Liver (tissue), 9 donors: Measurements from ENCODE around the gene PKDREJ. TPM values are rescaled to one million over a fixed set of nuclear protein-coding genes. Genes with fewer than 3 reads are reported as not detected.

ENCODE experiments used
- DNase-seq: peaks from one replicate; pipeline ENCODE4 v3.0.0-alpha.2; 2017; ENCODE audit warnings: low spot score
- H3K27ac ChIP-seq, 2 donors: one replicate each; pipeline ENCODE4 v1.7.0; 2013; ENCODE audit warnings: inconsistent platforms in 2 of 2, low read length in 2 of 2, control low read depth in 1 of 2, low read depth in 1 of 2, mild to moderate bottlenecking in 1 of 2
- H3K27me3 ChIP-seq, 4 donors: one replicate each; pipeline versions ENCODE4 v1.6.1 to v1.7.0; 2013; ENCODE audit warnings: low read length in 3 of 4, inconsistent platforms in 1 of 4, mild to moderate bottlenecking in 1 of 4, moderate library complexity in 1 of 4; ENCODE audit not compliant: control insufficient read depth in 4 of 4, insufficient read depth in 4 of 4
- H3K36me3 ChIP-seq, 4 donors: one replicate each; pipeline versions ENCODE4 v1.6.1 to v1.7.0; 2013; ENCODE audit warnings: low read length in 3 of 4, mild to moderate bottlenecking in 3 of 4, low read depth in 1 of 4, moderate library complexity in 1 of 4; ENCODE audit not compliant: control insufficient read depth in 4 of 4, insufficient read depth in 3 of 4
- H3K4me1 ChIP-seq, 4 donors: one replicate each; pipeline versions ENCODE4 v1.6.1 to v1.7.0; 2013; ENCODE audit warnings: low read length in 3 of 4, mild to moderate bottlenecking in 3 of 4, moderate library complexity in 1 of 4; ENCODE audit not compliant: control insufficient read depth in 4 of 4, insufficient read depth in 4 of 4
- H3K4me3 ChIP-seq, 3 donors: one replicate each; pipeline versions ENCODE4 v1.6.1 to v1.7.0; 2013; ENCODE audit warnings: low read length in 3 of 3, control low read depth in 1 of 3, low read depth in 1 of 3, mild to moderate bottlenecking in 1 of 3
- H3K9ac ChIP-seq, 2 donors: one replicate each; pipeline ENCODE4 v1.7.0; 2013; ENCODE audit warnings: low read length in 2 of 2, mild to moderate bottlenecking in 2 of 2, moderate library complexity in 2 of 2, control low read depth in 1 of 2, low read depth in 1 of 2
- H3K9me3 ChIP-seq, 4 donors: one replicate each; pipeline versions ENCODE4 v1.6.1 to v1.7.0; 2013; ENCODE audit warnings: low read length in 3 of 4; ENCODE audit not compliant: control insufficient read depth in 4 of 4
- EGR1 ChIP-seq, 2 donors: IDR thresholded peaks; 2 replicates each; pipeline ENCODE4 v1.6.1; 2016 to 2018; ENCODE audit warnings: antibody characterized with exemption in 2 of 2, low read depth in 2 of 2
- FOXA1 ChIP-seq: IDR thresholded peaks from 2 replicates; pipeline ENCODE4 v1.6.1; 2016; ENCODE audit warnings: antibody characterized with exemption
- FOXA2 ChIP-seq: IDR thresholded peaks from 2 replicates; pipeline ENCODE4 v1.6.1; 2016; ENCODE audit warnings: antibody characterized with exemption
- GABPA ChIP-seq, 2 donors: IDR thresholded peaks in 1 of 2; conservative IDR thresholded peaks in 1 of 2; 2 replicates each; pipeline ENCODE4 v1.6.1; 2016; ENCODE audit warnings: antibody characterized with exemption in 2 of 2, mild to moderate bottlenecking in 1 of 2, moderate library complexity in 1 of 2
- HNF4A ChIP-seq, 2 donors: conservative IDR thresholded peaks; 2 replicates each; pipeline ENCODE4 v1.6.1; 2016; ENCODE audit warnings: antibody characterized with exemption in 2 of 2, mild to moderate bottlenecking in 2 of 2
- HNF4G ChIP-seq: IDR thresholded peaks from 2 replicates; pipeline ENCODE4 v1.6.1; 2016; ENCODE audit warnings: antibody characterized with exemption
- NR2F2 ChIP-seq: IDR thresholded peaks from 2 replicates; pipeline ENCODE4 v1.6.1; 2016; ENCODE audit warnings: antibody characterized with exemption
- RAD21 ChIP-seq, 2 donors: IDR thresholded peaks; 2 replicates each; pipeline ENCODE4 v1.6.1; 2016; ENCODE audit warnings: antibody characterized with exemption in 2 of 2, mild to moderate bottlenecking in 2 of 2
- RXRA ChIP-seq, 2 donors: IDR thresholded peaks; 2 replicates each; pipeline ENCODE4 v1.6.1; 2017 to 2018; ENCODE audit warnings: antibody characterized with exemption in 2 of 2, mild to moderate bottlenecking in 1 of 2
- SP1 ChIP-seq: IDR thresholded peaks from 2 replicates; pipeline ENCODE4 v1.6.1; 2018; ENCODE audit warnings: antibody characterized with exemption, mild to moderate bottlenecking
- TAF1 ChIP-seq: conservative IDR thresholded peaks from 2 replicates; pipeline ENCODE4 v1.6.1; 2016; ENCODE audit warnings: antibody characterized with exemption, mild to moderate bottlenecking
- YY1 ChIP-seq: IDR thresholded peaks from 2 replicates; pipeline ENCODE4 v1.6.1; 2016; ENCODE audit warnings: antibody characterized with exemption, mild to moderate bottlenecking
- WGBS: extraction: QIAGEN DNeasy Blood & Tissue Kit; methylation state at CpG from one replicate; pipeline ENCODE4 v1.1.7; 2013; 5-methylcytosine and 5-hydroxymethylcytosine counted together
- polyA plus RNA-seq, 2 donors: library from polyadenylated mRNA; stranded (reverse) in 1 of 2; unstranded in 1 of 2; fragments of 200-250 nt in 1 of 2; fragments of >200 nt in 1 of 2; fragmentation: Nextera tagmentation in 1 of 2; extraction: Ambion mirVana in 1 of 2; gene quantifications; one replicate each; pipeline versions ENCODE4 v1.2.1 to v1.2.3, GENCODE V29; 2013 to 2015
- total RNA-seq, 2 donors: library from RNA; depleted of rRNA; stranded (reverse); fragments of >200 nt; gene quantifications; one replicate each; pipeline ENCODE4 v1.2.3, GENCODE V29; 2014
- TF ChIP-seq, protein P1 (sequence below): fragments of 150-350 bp; IDR thresholded peaks from 2 replicates; pipeline ENCODE4 v1.5.1; 2017; ENCODE audit warnings: improper control_type of control experiment, low read depth, low read length; ENCODE audit not compliant: missing input control
- TF ChIP-seq, protein P2 (sequence below): IDR thresholded peaks from 2 replicates; pipeline ENCODE4 v1.6.1; 2016; ENCODE audit warnings: antibody characterized with exemption
- TF ChIP-seq, protein P3 (sequence below): IDR thresholded peaks from 2 replicates; pipeline ENCODE4 v1.6.1; 2016; ENCODE audit warnings: antibody characterized with exemption, mild to moderate bottlenecking
- TF ChIP-seq, protein P4 (sequence below): IDR thresholded peaks from 2 replicates; pipeline ENCODE4 v1.6.1; 2016; ENCODE audit warnings: antibody characterized with exemption
- TF ChIP-seq, protein P5 (sequence below): IDR thresholded peaks from 2 replicates; pipeline ENCODE4 v1.6.1; 2016; ENCODE audit warnings: antibody characterized with exemption
- donor health status: healthy.
- donor health status: healthy.
- donor health status: healthy.
- donor health status: healthy.
- donor health status: healthy.

PKDREJ gene
- total and polyA plus RNA-seq, 4 donors = under 0.01 to 0.05 (median 0.02) TPM

DNA sequence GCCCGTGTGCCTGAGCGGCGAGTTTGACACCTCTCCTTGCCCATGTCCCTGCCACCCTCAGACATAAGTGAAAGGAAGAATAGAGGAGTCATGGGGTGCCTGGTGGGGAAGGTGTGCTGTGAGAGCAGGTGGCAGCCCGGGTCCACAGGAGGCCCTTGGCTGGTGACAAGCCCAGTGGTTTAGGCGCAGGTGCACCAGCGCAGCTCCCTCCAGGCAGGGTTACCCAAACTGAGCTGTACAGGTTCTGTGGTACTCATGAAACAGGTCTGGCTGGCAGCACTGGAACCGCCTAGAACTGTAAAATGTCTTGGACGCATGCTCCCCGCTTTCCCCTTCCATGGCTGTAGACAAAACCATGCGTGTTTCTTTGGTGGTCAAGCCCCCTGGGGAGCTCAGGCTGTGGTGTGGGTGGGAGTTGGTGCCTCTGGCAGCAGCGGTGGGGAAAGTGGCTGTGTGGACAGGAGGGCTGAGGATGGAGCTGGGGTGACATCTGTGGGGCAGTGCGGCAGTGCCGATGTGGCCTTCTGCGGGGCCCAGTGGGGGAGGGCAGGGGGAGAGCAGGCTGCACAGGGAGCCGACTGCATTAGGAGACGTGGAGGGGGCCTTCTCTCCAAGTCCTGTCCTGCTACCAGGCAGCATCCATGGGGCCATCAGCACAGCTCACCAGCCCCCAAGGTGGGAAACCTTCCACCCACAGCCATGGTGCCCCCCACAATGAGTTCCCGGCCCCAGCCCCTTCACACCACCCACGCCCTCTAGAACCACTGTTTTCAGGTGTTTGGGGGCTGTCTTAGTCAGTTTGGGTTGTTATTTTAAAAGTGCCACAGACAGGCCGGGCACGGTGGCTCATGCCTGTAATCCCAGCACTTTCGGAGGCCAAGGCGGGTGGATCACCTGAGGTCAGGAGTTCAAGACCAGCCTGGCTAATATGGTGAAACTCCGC, 28.0 kb upstream of the PKDREJ start:
- Histone ChIP-seq H3K27ac (no peak overlapping the region), H3K4me1 (peaks cover under 1 to 16% (median 6%) of the 10 kb centered on the region in 4 donors), H3K27me3 (no peaks in the 10 kb centered on the region), H3K9ac (no peak overlapping the region), H3K4me3 (no peak overlapping the region), H3K36me3 (peaks cover 30 to 70% (median 54%) of the 10 kb centered on the region in 4 donors), H3K9me3 (no peaks in the 10 kb centered on the region)
- 97% methylated on average over 23 of the region's 23 CpGs for WGBS
- DNase-seq = no peak
- TF ChIP-seq EGR1 (IDR thresholded peaks at IDR 0.05; ENCODE audit: low read depth in 2 of 2) = no peak
- TF ChIP-seq, protein P1, sequence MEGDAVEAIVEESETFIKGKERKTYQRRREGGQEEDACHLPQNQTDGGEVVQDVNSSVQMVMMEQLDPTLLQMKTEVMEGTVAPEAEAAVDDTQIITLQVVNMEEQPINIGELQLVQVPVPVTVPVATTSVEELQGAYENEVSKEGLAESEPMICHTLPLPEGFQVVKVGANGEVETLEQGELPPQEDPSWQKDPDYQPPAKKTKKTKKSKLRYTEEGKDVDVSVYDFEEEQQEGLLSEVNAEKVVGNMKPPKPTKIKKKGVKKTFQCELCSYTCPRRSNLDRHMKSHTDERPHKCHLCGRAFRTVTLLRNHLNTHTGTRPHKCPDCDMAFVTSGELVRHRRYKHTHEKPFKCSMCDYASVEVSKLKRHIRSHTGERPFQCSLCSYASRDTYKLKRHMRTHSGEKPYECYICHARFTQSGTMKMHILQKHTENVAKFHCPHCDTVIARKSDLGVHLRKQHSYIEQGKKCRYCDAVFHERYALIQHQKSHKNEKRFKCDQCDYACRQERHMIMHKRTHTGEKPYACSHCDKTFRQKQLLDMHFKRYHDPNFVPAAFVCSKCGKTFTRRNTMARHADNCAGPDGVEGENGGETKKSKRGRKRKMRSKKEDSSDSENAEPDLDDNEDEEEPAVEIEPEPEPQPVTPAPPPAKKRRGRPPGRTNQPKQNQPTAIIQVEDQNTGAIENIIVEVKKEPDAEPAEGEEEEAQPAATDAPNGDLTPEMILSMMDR = no peak
- TF ChIP-seq GABPA (IDR thresholded peaks at IDR 0.05 in 1 of 2, conservative IDR thresholded peaks at IDR 0.05 in 1 of 2) = no peak
- TF ChIP-seq TAF1 = no peak
- no peak for TF ChIP-seq HNF4G
- TF ChIP-seq HNF4A (conservative IDR thresholded peaks at IDR 0.05) = no peak
- TF ChIP-seq FOXA2 = no peak
- TF ChIP-seq, protein P2, sequence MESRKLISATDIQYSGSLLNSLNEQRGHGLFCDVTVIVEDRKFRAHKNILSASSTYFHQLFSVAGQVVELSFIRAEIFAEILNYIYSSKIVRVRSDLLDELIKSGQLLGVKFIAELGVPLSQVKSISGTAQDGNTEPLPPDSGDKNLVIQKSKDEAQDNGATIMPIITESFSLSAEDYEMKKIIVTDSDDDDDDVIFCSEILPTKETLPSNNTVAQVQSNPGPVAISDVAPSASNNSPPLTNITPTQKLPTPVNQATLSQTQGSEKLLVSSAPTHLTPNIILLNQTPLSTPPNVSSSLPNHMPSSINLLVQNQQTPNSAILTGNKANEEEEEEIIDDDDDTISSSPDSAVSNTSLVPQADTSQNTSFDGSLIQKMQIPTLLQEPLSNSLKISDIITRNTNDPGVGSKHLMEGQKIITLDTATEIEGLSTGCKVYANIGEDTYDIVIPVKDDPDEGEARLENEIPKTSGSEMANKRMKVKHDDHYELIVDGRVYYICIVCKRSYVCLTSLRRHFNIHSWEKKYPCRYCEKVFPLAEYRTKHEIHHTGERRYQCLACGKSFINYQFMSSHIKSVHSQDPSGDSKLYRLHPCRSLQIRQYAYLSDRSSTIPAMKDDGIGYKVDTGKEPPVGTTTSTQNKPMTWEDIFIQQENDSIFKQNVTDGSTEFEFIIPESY = no peak
- TF ChIP-seq YY1 = no peak
- TF ChIP-seq FOXA1 = no peak
- TF ChIP-seq, protein P3, sequence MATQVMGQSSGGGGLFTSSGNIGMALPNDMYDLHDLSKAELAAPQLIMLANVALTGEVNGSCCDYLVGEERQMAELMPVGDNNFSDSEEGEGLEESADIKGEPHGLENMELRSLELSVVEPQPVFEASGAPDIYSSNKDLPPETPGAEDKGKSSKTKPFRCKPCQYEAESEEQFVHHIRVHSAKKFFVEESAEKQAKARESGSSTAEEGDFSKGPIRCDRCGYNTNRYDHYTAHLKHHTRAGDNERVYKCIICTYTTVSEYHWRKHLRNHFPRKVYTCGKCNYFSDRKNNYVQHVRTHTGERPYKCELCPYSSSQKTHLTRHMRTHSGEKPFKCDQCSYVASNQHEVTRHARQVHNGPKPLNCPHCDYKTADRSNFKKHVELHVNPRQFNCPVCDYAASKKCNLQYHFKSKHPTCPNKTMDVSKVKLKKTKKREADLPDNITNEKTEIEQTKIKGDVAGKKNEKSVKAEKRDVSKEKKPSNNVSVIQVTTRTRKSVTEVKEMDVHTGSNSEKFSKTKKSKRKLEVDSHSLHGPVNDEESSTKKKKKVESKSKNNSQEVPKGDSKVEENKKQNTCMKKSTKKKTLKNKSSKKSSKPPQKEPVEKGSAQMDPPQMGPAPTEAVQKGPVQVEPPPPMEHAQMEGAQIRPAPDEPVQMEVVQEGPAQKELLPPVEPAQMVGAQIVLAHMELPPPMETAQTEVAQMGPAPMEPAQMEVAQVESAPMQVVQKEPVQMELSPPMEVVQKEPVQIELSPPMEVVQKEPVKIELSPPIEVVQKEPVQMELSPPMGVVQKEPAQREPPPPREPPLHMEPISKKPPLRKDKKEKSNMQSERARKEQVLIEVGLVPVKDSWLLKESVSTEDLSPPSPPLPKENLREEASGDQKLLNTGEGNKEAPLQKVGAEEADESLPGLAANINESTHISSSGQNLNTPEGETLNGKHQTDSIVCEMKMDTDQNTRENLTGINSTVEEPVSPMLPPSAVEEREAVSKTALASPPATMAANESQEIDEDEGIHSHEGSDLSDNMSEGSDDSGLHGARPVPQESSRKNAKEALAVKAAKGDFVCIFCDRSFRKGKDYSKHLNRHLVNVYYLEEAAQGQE = no peak
- TF ChIP-seq, protein P4, sequence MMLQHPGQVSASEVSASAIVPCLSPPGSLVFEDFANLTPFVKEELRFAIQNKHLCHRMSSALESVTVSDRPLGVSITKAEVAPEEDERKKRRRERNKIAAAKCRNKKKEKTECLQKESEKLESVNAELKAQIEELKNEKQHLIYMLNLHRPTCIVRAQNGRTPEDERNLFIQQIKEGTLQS = no peak
- TF ChIP-seq RXRA (IDR thresholded peaks at IDR 0.05) = no peak
- TF ChIP-seq, protein P5, sequence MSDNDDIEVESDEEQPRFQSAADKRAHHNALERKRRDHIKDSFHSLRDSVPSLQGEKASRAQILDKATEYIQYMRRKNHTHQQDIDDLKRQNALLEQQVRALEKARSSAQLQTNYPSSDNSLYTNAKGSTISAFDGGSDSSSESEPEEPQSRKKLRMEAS = no peak
- TF ChIP-seq NR2F2 = no peak
- TF ChIP-seq SP1 = no peak
- TF ChIP-seq RAD21 (IDR thresholded peaks at IDR 0.05) = no peak
